GM18858 (cell line): ENCODE data around the gene DIO1.
A peak's percentile ranks its signal among the peaks of the same experiment; 100 is the strongest.

Experiments
- ATAC-seq: cut with Tn5 transposase; IDR thresholded peaks from one replicate; pipeline ENCODE4 v1.9.1; 2021; ENCODE audit not compliant: unreplicated experiment

Gene DIO1

GRCh38 chr1:53938136-53938830 is 44.3 kb downstream of the DIO1 start:
- ATAC-seq = no peak

GRCh38 chr1:53942127-53942957 is 48.4 kb downstream of the DIO1 start:
- ATAC-seq = no peak

- no peak for ATAC-seq
Observed at GRCh38 chr1:53943090-53943489, 49.1 kb downstream of the DIO1 start.

- no peak for ATAC-seq
Observed at GRCh38 chr1:53943490-53944043, 49.6 kb downstream of the DIO1 start.

GRCh38 chr1:53944469-53945182 is 50.6 kb downstream of the DIO1 start:
- no peak for ATAC-seq

GRCh38 chr1:53945183-53945432 is 51.1 kb downstream of the DIO1 start:
- no peak for ATAC-seq

- ATAC-seq = peak; percentile 50
Observed at GRCh38 chr1:53945433-53946251, 51.7 kb downstream of the DIO1 start, which contains the start of gene IFT25. Gene IFT25 (minus strand): TSS chr1:53945699. CDS start chr1:53940082, 5,617 bp downstream.

GRCh38 chr1:53946252-53947171 is 52.5 kb downstream of the DIO1 start, which contains the start of gene LRRC42:
Gene LRRC42 (plus strand): TSS chr1:53946350. CDS start chr1:53952000, 5,650 bp downstream.
- ATAC-seq = peak; percentile 39

GRCh38 chr1:53947172-53947907 is 53.4 kb downstream of the DIO1 start:
- no peak for ATAC-seq

- no peak for ATAC-seq
Observed at GRCh38 chr1:53948291-53948690, 54.3 kb downstream of the DIO1 start.

- ATAC-seq = no peak
Observed at GRCh38 chr1:53949023-53949990, 55.3 kb downstream of the DIO1 start.

- ATAC-seq = no peak
Observed at GRCh38 chr1:53951697-53952096, 57.7 kb downstream of the DIO1 start.

GRCh38 chr1:53954128-53954527 is 60.1 kb downstream of the DIO1 start:
- ATAC-seq = no peak

GRCh38 chr1:53956308-53957168 is 62.6 kb downstream of the DIO1 start:
- ATAC-seq = no peak

- ATAC-seq = no peak
Observed at GRCh38 chr1:53957194-53957818, 63.3 kb downstream of the DIO1 start.

GRCh38 chr1:53959664-53960250 is 65.8 kb downstream of the DIO1 start:
- no peak for ATAC-seq
